HL-60 (cell line): ENCODE measurements around the gene DISP3.

Experiments
- CTCF ChIP-seq: IDR thresholded peaks from one replicate; pipeline ENCODE4 v1.5.1; 2011; ENCODE audit warnings: low read length, control low read depth, inconsistent platforms; ENCODE audit not compliant: insufficient read depth
- GABPA ChIP-seq: IDR thresholded peaks from 2 replicates; pipeline ENCODE4 v1.6.1; 2012; ENCODE audit warnings: low read depth
- POLR2AphosphoS5 ChIP-seq: IDR thresholded peaks from 2 replicates; pipeline ENCODE4 v1.6.1; 2012; ENCODE audit warnings: low read depth
- SPI1 ChIP-seq: IDR thresholded peaks from 2 replicates; pipeline ENCODE4 v1.6.1; 2012; ENCODE audit warnings: low read depth, mild to moderate bottlenecking, borderline replicate concordance

DNA sequence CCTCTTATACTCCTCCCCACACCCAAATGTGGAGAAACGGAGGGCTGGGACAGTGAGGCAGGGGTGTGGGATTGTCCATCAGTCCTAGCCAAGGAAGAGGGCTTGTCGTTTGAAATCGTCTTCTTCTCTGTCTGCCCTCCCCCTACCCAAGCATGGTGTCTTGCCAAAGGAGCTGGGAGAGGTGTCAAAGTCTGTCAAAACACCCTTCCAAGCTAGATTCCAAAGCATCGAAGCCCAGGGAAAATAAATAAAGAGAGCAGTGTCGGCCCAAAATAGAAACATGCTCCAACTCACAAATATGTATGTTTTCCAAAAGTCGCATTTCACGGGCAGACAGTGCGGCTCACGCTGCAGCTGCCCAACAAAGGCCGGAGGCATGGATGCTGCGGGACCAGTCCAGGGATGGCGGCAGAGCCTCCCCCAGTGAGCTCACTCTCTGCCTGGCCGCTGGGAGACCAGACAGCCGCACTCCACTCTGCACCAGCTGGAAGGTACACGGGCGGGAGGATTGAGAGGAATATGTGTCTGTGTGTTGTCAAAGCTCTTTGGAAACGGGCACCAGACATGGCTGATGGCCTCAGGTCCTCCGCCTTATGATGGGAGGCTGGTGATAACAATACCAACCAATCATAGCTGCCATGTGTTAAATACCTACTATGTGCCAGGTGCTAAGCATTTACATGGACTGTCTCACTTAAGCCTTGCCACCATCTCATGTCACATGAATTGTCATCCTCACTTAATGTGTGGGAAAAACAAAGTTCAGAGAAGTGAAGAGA lies 3.9 kb downstream of the DISP3 start:
- TF ChIP-seq CTCF, result no peak
- no peak for TF ChIP-seq POLR2AphosphoS5
- TF ChIP-seq GABPA, result no peak
- no peak for TF ChIP-seq SPI1
